HEK293T (cell line): ENCODE results near the gene LYRM2.

ENCODE experiments used
- ARNT ChIP-seq: fragments of 450-650 bp; IDR thresholded peaks from 2 replicates; pipeline ENCODE4 v1.6.1; 2017; ENCODE audit warnings: mild to moderate bottlenecking
- NFRKB ChIP-seq: fragments of 450-650 bp; IDR thresholded peaks from 2 replicates; pipeline ENCODE4 v1.6.1; 2016; ENCODE audit warnings: mild to moderate bottlenecking, moderate library complexity
- PKNOX1 ChIP-seq: fragments of 450-650 bp; IDR thresholded peaks from 2 replicates; pipeline ENCODE4 v1.6.1; 2016
- SP1 ChIP-seq: fragments of 450-650 bp; IDR thresholded peaks from 2 replicates; pipeline ENCODE4 v1.6.1; 2017
- SUZ12 ChIP-seq: fragments of 450-650 bp; IDR thresholded peaks from 2 replicates; pipeline ENCODE4 v1.6.1; 2016; ENCODE audit warnings: mild to moderate bottlenecking
- ZNF384 ChIP-seq: fragments of 450-650 bp; IDR thresholded peaks from 2 replicates; pipeline ENCODE4 v1.6.1; 2016

GRCh38 chr6:89596056-89596455, 42.5 kb downstream of the LYRM2 start:
- TF ChIP-seq ARNT (no peak), PKNOX1 (no peak), NFRKB (no peak), SUZ12 (no peak), ZNF384 (no peak), SP1 (no peak)
